ENCODE measurements around the gene HMGCS2. TPM values are rescaled to one million over a fixed set of nuclear protein-coding genes. Genes with fewer than 3 reads are reported as not detected.

HMGCS2 gene
- total RNA-seq, 1 donor from 2014 or later, result not detected

DNA sequence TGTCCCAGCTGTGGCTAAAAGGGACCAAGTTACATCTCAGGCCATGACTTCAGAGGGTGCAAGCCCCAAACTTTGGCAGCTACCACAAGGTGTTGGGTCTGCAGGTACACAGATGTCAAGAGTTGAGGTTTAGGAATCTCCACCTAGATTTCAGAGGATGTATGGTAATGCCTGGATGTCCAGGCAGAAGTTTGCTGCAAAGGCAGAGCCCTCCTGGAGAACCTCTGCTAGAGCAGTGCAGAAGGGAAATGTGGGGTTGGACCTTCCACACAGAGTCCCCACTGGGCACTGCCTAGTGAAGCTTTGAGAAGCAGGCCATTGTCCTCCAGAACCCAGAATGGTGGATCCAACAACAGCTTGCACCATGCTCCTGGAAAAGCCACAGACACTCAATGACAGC lies 67.0 kb downstream of the HMGCS2 start:
- ChIA-PET CTCF (no interaction called here), POLR2A (no interaction called here)
- Mint-ChIP-seq H3K4me1 (no peaks in the 10 kb centered on the region), H3K27me3 (peaks cover 14% of the 10 kb centered on the region), H3K4me3 (no peak overlapping the region), H3K27ac (no peak overlapping the region), H3K9me3 (peaks cover 22% of the 10 kb centered on the region), H3K36me3 (ENCODE audit: low read depth) (no peaks in the 10 kb centered on the region)
- ATAC-seq (ENCODE audit: low read depth) (no peak), DNase-seq (no peak)
- TF ChIP-seq, protein P1, sequence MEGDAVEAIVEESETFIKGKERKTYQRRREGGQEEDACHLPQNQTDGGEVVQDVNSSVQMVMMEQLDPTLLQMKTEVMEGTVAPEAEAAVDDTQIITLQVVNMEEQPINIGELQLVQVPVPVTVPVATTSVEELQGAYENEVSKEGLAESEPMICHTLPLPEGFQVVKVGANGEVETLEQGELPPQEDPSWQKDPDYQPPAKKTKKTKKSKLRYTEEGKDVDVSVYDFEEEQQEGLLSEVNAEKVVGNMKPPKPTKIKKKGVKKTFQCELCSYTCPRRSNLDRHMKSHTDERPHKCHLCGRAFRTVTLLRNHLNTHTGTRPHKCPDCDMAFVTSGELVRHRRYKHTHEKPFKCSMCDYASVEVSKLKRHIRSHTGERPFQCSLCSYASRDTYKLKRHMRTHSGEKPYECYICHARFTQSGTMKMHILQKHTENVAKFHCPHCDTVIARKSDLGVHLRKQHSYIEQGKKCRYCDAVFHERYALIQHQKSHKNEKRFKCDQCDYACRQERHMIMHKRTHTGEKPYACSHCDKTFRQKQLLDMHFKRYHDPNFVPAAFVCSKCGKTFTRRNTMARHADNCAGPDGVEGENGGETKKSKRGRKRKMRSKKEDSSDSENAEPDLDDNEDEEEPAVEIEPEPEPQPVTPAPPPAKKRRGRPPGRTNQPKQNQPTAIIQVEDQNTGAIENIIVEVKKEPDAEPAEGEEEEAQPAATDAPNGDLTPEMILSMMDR (IDR thresholded peaks at IDR 0.05), result no peak
- intact Hi-C loops (cut with micrococcal nuclease), result no loop called here

DNA sequence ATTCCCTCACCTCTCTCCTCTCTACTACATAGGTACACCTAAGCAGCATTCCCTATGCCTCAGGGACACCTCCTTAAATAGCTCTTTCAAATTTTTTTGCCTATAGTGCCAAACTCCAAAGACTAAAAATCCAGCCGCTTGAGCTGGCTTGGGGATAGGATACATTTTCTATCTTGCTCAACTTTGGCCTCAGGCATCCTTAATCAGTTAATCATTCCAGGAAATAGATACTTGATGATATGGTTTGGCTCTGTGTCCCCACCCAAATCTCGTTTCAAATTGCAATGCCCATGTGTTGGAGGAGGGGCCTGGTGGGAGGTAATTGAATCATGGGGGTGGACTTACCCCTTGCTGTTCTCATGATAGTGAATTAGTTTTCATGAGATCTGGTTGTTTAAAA lies 68.4 kb downstream of the HMGCS2 start:
- DNase-seq, result no peak
- no peak overlapping the region for H3K4me3 Mint-ChIP-seq
- intact Hi-C loops (cut with micrococcal nuclease), result no loop called here
- peaks cover 14% of the 10 kb centered on the region for H3K27me3 Mint-ChIP-seq
- TF ChIP-seq, protein P1 (IDR thresholded peaks at IDR 0.05), result no peak
- POLR2A ChIA-PET, result no interaction called here
- CTCF ChIA-PET, result no interaction called here
- no peak overlapping the region for H3K27ac Mint-ChIP-seq
- no peaks in the 10 kb centered on the region for H3K36me3 Mint-ChIP-seq (ENCODE audit: low read depth)
- peaks cover 22% of the 10 kb centered on the region for H3K9me3 Mint-ChIP-seq
- no peaks in the 10 kb centered on the region for H3K4me1 Mint-ChIP-seq
- ATAC-seq (ENCODE audit: low read depth), result no peak

Other genes starting within 250 kb of the HMGCS2 start
- gene ZNF697, start 120.6 kb downstream of the HMGCS2 start, total RNA-seq, result 0.07 TPM in 1 of 2 replicates, not detected in the other
- 51.6 and 57.5 TPM in 2 replicates for gene PHGDH, start 57.0 kb downstream of the HMGCS2 start, total RNA-seq
- gene REG4, start 42.6 kb upstream of the HMGCS2 start, total RNA-seq, result not detected in 2 replicates
- gene ADAM30, start 127.6 kb upstream of the HMGCS2 start, total RNA-seq, result not detected in 2 replicates

Measured in activated B cell treated with CpG ODN at 0.5 μM for 24 hours (primary cell).